IMR-90 (cell line): ENCODE results near the gene KIAA1328. TPM values are rescaled to one million over a fixed set of nuclear protein-coding genes. Genes with fewer than 3 reads are reported as not detected.

Source experiments
- ATAC-seq: fragments of 200-7000 bp; cut with Tn5 transposase; 2 replicates; pipeline ENCODE4 v1.9.1; 2020; ENCODE audit warnings: low read depth, mild to moderate bottlenecking, moderate library complexity
- BruUV-seq: library from RNA; stranded (reverse); fragments of 400-500 nt; replicated peaks from 2 replicates; lab custom pipeline; 2021; lab: Mats Ljungman, UMichigan
- CTCF ChIA-PET: fragments of 300-600 bp; formaldehyde crosslinking; extraction: SDS; loops from one replicate; lab custom pipeline; 2021; ENCODE audit warnings: antibody characterized with exemption; lab: Yijun Ruan, JAX
- POLR2A ChIA-PET: fragments of 300-600 bp; sonication (Branson Sonifier 250); formaldehyde crosslinking; loops from one replicate; lab custom pipeline; 2022; ENCODE audit warnings: antibody characterized with exemption; ENCODE audit not compliant: unreplicated experiment; lab: Charles Lee
- DNase-seq: peaks from one replicate; pipeline ENCODE4 v3.0.0; 2013
- H2AFZ ChIP-seq: replicated peaks from 2 replicates; pipeline ENCODE3; 2013; ENCODE audit warnings: low read length, mild to moderate bottlenecking; ENCODE audit not compliant: poor library complexity
- H2AK5ac ChIP-seq: 2 replicates; pipeline ENCODE4 v1.6.1; 2013; ENCODE audit warnings: low read depth, low read length, inconsistent platforms
- H2AK9ac ChIP-seq: replicated peaks from 2 replicates; pipeline ENCODE3; 2013; ENCODE audit warnings: mild to moderate bottlenecking, low read depth, low read length, moderate library complexity; ENCODE audit not compliant: poor library complexity
- H2BK120ac ChIP-seq: 2 replicates; pipeline ENCODE4 v1.6.1; 2013; ENCODE audit warnings: low read depth, low read length, inconsistent platforms
- H2BK15ac ChIP-seq: 3 replicates; pipeline ENCODE4 v1.6.1; 2013; ENCODE audit warnings: low read depth, low read length, inconsistent platforms
- H2BK20ac ChIP-seq: 2 replicates; pipeline ENCODE4 v1.6.1; 2013; ENCODE audit warnings: low read depth, mild to moderate bottlenecking, inconsistent platforms, low read length, moderate library complexity
- H2BK5ac ChIP-seq: 2 replicates; pipeline ENCODE4 v1.6.1; 2013; ENCODE audit warnings: mild to moderate bottlenecking, low read depth, low read length, inconsistent platforms; ENCODE audit not compliant: poor library complexity, severe bottlenecking
- H3K14ac ChIP-seq: replicated peaks from 2 replicates; pipeline ENCODE4 v1.6.1; 2013; ENCODE audit warnings: low read depth, low read length, inconsistent platforms
- H3K18ac ChIP-seq: 2 replicates; pipeline ENCODE4 v1.6.1; 2013; ENCODE audit warnings: low read depth, low read length, control low read depth
- H3K23ac ChIP-seq: 2 replicates; pipeline ENCODE4 v1.6.1; 2013; ENCODE audit warnings: low read depth, low read length, inconsistent platforms
- H3K27ac ChIP-seq: 2 replicates; pipeline ENCODE4 v1.5.1; 2013; ENCODE audit warnings: mild to moderate bottlenecking, control low read depth, low read length; ENCODE audit not compliant: insufficient read depth
- H3K27me3 ChIP-seq: 2 replicates; pipeline ENCODE4 v1.6.1; 2013; ENCODE audit warnings: low read length; ENCODE audit not compliant: control insufficient read depth, insufficient read depth
- H3K36me3 ChIP-seq: 2 replicates; pipeline ENCODE4 v1.6.1; 2013; ENCODE audit warnings: low read length, mixed read lengths; ENCODE audit not compliant: control insufficient read depth, insufficient read depth
- H3K4ac ChIP-seq: 2 replicates; pipeline ENCODE4 v1.6.1; 2013; ENCODE audit warnings: low read depth, low read length, inconsistent platforms
- H3K4me1 ChIP-seq: 2 replicates; pipeline ENCODE4 v1.6.1; 2013; ENCODE audit warnings: low read length, mixed read lengths; ENCODE audit not compliant: control insufficient read depth, insufficient read depth
- H3K4me2 ChIP-seq: 2 replicates; pipeline ENCODE4 v1.6.1; 2013; ENCODE audit warnings: low read depth, mild to moderate bottlenecking, control low read depth, low read length, moderate library complexity
- H3K4me3 ChIP-seq: 2 replicates; pipeline ENCODE4 v1.5.1; 2013; ENCODE audit warnings: low read depth, mild to moderate bottlenecking, control low read depth, low read length, moderate library complexity; ENCODE audit not compliant: insufficient read depth
- H3K56ac ChIP-seq: 2 replicates; pipeline ENCODE4 v1.6.1; 2013; ENCODE audit warnings: low read length, inconsistent platforms; ENCODE audit not compliant: insufficient read depth; ENCODE audit errors: extremely low read depth
- H3K79me1 ChIP-seq, 2 experiments: 2 replicates each; pipeline ENCODE4 v1.6.1; 2013; ENCODE audit warnings: low read length in 2 of 2, inconsistent platforms in 1 of 2, low read depth in 1 of 2
- H3K9ac ChIP-seq: 2 replicates; pipeline ENCODE4 v1.6.1; 2013; ENCODE audit warnings: low read depth, low read length, control low read depth
- H3K9me1 ChIP-seq: 2 replicates; pipeline ENCODE4 v1.6.1; 2013; ENCODE audit warnings: low read length, inconsistent platforms; ENCODE audit not compliant: insufficient read depth
- H3K9me3 ChIP-seq: 2 replicates; pipeline ENCODE4 v1.6.1; 2013; ENCODE audit warnings: low read length; ENCODE audit not compliant: control insufficient read depth, insufficient read depth
- H4K20me1 ChIP-seq: 2 replicates; pipeline ENCODE4 v1.6.1; 2013; ENCODE audit warnings: low read length, inconsistent platforms; ENCODE audit not compliant: insufficient read depth
- H4K5ac ChIP-seq: 2 replicates; pipeline ENCODE4 v1.6.1; 2013; ENCODE audit warnings: mild to moderate bottlenecking, low read depth, low read length, control low read depth
- H4K8ac ChIP-seq, 2 experiments: 2 replicates each; pipeline ENCODE4 v1.6.1; 2013; ENCODE audit warnings: low read depth in 2 of 2, low read length in 2 of 2, control low read depth in 1 of 2, inconsistent platforms in 1 of 2
- H4K91ac ChIP-seq: 2 replicates; pipeline ENCODE4 v1.6.1; 2013; ENCODE audit warnings: low read depth, low read length, inconsistent platforms; ENCODE audit not compliant: insufficient read depth
- BHLHE40 ChIP-seq: fragments of 150-350 bp; IDR thresholded peaks from 2 replicates; pipeline ENCODE4 v1.6.1; 2016; ENCODE audit warnings: mild to moderate bottlenecking, low read depth, low read length
- CEBPB ChIP-seq: IDR thresholded peaks from 2 replicates; pipeline ENCODE4 v1.6.1; 2012; ENCODE audit warnings: low read depth, low read length, improper control_type of control experiment
- CHD1 ChIP-seq: IDR thresholded peaks from 2 replicates; pipeline ENCODE4 v1.6.1; 2012; ENCODE audit warnings: low read depth, low read length, improper control_type of control experiment
- FOS ChIP-seq: fragments of 150-350 bp; IDR thresholded peaks from 2 replicates; pipeline ENCODE4 v1.6.1; 2016; ENCODE audit warnings: low read depth, low read length
- MAZ ChIP-seq: IDR thresholded peaks from 2 replicates; pipeline ENCODE4 v1.6.1; 2012; ENCODE audit warnings: low read depth, mild to moderate bottlenecking, low read length, improper control_type of control experiment, moderate library complexity, borderline replicate concordance
- MXI1 ChIP-seq: IDR thresholded peaks from 2 replicates; pipeline ENCODE4 v1.6.1; 2012; ENCODE audit warnings: low read depth, mild to moderate bottlenecking, low read length, moderate library complexity, borderline replicate concordance
- NFE2L2 ChIP-seq: fragments of 150-350 bp; IDR thresholded peaks from 2 replicates; pipeline ENCODE4 v1.6.1; 2016; ENCODE audit warnings: low read depth, mild to moderate bottlenecking, low read length
- POLR2A ChIP-seq: IDR thresholded peaks from 2 replicates; pipeline ENCODE4 v1.6.1; 2012; ENCODE audit warnings: mild to moderate bottlenecking, low read depth, low read length
- RAD21 ChIP-seq: IDR thresholded peaks from 2 replicates; pipeline ENCODE4 v1.6.1; 2012; ENCODE audit warnings: low read length, improper control_type of control experiment
- RCOR1 ChIP-seq: IDR thresholded peaks from 2 replicates; pipeline ENCODE4 v1.6.1; 2012; ENCODE audit warnings: mild to moderate bottlenecking, low read length, improper control_type of control experiment; ENCODE audit not compliant: insufficient replicate concordance
- RFX5 ChIP-seq: IDR thresholded peaks from 2 replicates; pipeline ENCODE4 v1.8.0; 2012; ENCODE audit warnings: low read depth, mild to moderate bottlenecking, low read length, moderate library complexity
- WGBS, 2 experiments: methylation state at CpG; one replicate each; pipeline versions ENCODE4 v1.1.5 to v1.1.7; 2013; ENCODE audit warnings: missing lambda C conversion rate in 2 of 2; ENCODE audit not compliant: insufficient read length in 1 of 2; ENCODE audit errors: extremely low coverage in 2 of 2; 5-methylcytosine and 5-hydroxymethylcytosine counted together
- dilution Hi-C: fragments of 300-500 bp; cut with HindIII; formaldehyde crosslinking; loops from one replicate; pipeline ENCODE4 v1.14.3; 2018; ENCODE audit warnings: low sequenced_read_pairs; ENCODE audit not compliant: unreplicated experiment
- in situ Hi-C: fragments of 300-500 bp; cut with MboI; formaldehyde crosslinking; loops from 3 replicates; pipeline ENCODE4 v1.14.3; 2019; ENCODE audit warnings: low sequenced_read_pairs, inconsistent platforms, mixed read lengths
- intact Hi-C: fragments of 100-400 bp; cut with micrococcal nuclease; formaldehyde crosslinking; loops from 2 replicates; pipeline ENCODE4 v1.10.0; 2022
- polyA plus RNA-seq, 3 experiments: library from polyadenylated mRNA; depleted of rRNA; stranded (reverse); fragments of >200 nt; gene quantifications; 2 replicates each; pipeline ENCODE4 v1.2.3, GENCODE V29; 2012; ENCODE audit warnings: low replicate concordance in 1 of 3
- total RNA-seq: library from RNA; depleted of rRNA; stranded (reverse); fragments of >200 nt; gene quantifications from 2 replicates; pipeline ENCODE4 v1.2.3, GENCODE V29; 2012
- TF ChIP-seq, protein P1 (sequence below): fragments of 150-350 bp; IDR thresholded peaks from 2 replicates; pipeline ENCODE4 v1.6.1; 2016; ENCODE audit warnings: low read depth, mild to moderate bottlenecking, low read length, moderate library complexity, borderline replicate concordance

KIAA1328 gene
- total and polyA plus RNA-seq, 2 of the 4 experiments (the other 2 are of a cell fraction), result 2.4 to 7.0 TPM

DNA sequence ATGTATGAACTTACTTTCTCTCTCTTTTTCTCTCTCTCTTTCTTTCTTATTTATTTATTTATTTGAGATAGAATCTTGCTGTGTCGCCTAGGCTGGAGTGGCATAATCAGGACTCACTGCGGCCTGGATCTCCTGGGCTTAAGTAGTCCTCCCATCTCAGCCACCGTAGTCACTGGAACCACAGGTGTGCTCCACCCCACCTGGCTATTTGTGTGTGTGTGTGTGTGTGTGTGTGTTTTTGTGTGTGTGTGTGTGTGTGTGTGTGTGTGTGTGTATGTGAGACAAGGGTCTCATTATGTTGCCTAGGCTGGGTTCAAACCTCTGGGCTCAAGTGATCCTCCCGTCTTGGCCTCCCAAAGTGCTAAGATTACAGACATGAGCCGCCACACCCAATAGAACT lies 64.3 kb downstream of the KIAA1328 start:
- H3K27me3 ChIP-seq, result no peaks in the 10 kb centered on the region
- no peaks in the 10 kb centered on the region for H3K4me1 ChIP-seq
- no peak overlapping the region for H3K18ac ChIP-seq
- H3K14ac ChIP-seq, result no peak overlapping the region
- H2BK15ac ChIP-seq, result no peak overlapping the region
- in situ Hi-C loops, result no loop called here
- H2AFZ ChIP-seq, result no peak overlapping the region
- H2BK5ac ChIP-seq, result no peak overlapping the region
- no peak overlapping the region for H2AK5ac ChIP-seq
- no peak overlapping the region for H2BK120ac ChIP-seq
- no peak overlapping the region for H3K27ac ChIP-seq
- no peak overlapping the region for H2AK9ac ChIP-seq
- no peak for ATAC-seq
- no peak overlapping the region for H3K4ac ChIP-seq
- BruUV-seq, result no TSS peak
- no peak overlapping the region for H3K9ac ChIP-seq
- no peak overlapping the region for H3K4me2 ChIP-seq
- POLR2A ChIA-PET, result no interaction called here
- no peaks in the 10 kb centered on the region for H3K36me3 ChIP-seq
- TF ChIP-seq MXI1 (no peak), RCOR1 (no peak), RAD21 (no peak), CHD1 (no peak), NFE2L2 (no peak), BHLHE40 (no peak), MAZ (no peak), POLR2A (no peak), FOS (no peak), RFX5 (no peak), CEBPB (no peak)
- TF ChIP-seq, protein P1, sequence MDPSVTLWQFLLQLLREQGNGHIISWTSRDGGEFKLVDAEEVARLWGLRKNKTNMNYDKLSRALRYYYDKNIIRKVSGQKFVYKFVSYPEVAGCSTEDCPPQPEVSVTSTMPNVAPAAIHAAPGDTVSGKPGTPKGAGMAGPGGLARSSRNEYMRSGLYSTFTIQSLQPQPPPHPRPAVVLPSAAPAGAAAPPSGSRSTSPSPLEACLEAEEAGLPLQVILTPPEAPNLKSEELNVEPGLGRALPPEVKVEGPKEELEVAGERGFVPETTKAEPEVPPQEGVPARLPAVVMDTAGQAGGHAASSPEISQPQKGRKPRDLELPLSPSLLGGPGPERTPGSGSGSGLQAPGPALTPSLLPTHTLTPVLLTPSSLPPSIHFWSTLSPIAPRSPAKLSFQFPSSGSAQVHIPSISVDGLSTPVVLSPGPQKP, result no peak
- H3K23ac ChIP-seq, result no peak overlapping the region
- dilution Hi-C loops, result no loop called here
- no peaks in the 10 kb centered on the region for H3K9me3 ChIP-seq
- no peak overlapping the region for H3K56ac ChIP-seq
- H4K5ac ChIP-seq, result no peak overlapping the region
- CTCF ChIA-PET, result no interaction called here
- H4K8ac ChIP-seq, result no peak overlapping the region
- no peaks in the 10 kb centered on the region for H3K9me1 ChIP-seq
- H3K4me3 ChIP-seq, result no peak overlapping the region
- intact Hi-C loops, result no loop called here
- H2BK20ac ChIP-seq, result no peak overlapping the region
- no peaks in the 10 kb centered on the region for H4K20me1 ChIP-seq
- H4K91ac ChIP-seq, result no peak overlapping the region
- no CpG with 5 or more reads among the region's 5 CpGs for WGBS, 2 experiments
- no peaks in the 10 kb centered on the region for H3K79me1 ChIP-seq
- no peak for DNase-seq
